Erythroblast (primary cell): ENCODE measurements around the gene RPP25.

ENCODE experiments used
- GATA1 ChIP-seq: IDR thresholded peaks from 2 replicates; pipeline ENCODE4 v1.6.1; 2011; ENCODE audit warnings: low read depth, mild to moderate bottlenecking, control low read depth, low read length, moderate library complexity
- POLR2A ChIP-seq: IDR thresholded peaks from 2 replicates; pipeline ENCODE4 v1.6.1; 2011; ENCODE audit warnings: mild to moderate bottlenecking, low read length

- no peak for TF ChIP-seq POLR2A
- TF ChIP-seq GATA1 = no peak
These were observed 37.7 kb upstream of the RPP25 start for GRCh38 chr15:74994236-74994635.
